GM21515 (cell line): ENCODE data around the gene KCNC1.

Experiments used
- ATAC-seq: cut with Tn5 transposase; IDR thresholded peaks from one replicate; pipeline ENCODE4 v1.9.1; 2021; ENCODE audit not compliant: unreplicated experiment

Gene KCNC1

DNA sequence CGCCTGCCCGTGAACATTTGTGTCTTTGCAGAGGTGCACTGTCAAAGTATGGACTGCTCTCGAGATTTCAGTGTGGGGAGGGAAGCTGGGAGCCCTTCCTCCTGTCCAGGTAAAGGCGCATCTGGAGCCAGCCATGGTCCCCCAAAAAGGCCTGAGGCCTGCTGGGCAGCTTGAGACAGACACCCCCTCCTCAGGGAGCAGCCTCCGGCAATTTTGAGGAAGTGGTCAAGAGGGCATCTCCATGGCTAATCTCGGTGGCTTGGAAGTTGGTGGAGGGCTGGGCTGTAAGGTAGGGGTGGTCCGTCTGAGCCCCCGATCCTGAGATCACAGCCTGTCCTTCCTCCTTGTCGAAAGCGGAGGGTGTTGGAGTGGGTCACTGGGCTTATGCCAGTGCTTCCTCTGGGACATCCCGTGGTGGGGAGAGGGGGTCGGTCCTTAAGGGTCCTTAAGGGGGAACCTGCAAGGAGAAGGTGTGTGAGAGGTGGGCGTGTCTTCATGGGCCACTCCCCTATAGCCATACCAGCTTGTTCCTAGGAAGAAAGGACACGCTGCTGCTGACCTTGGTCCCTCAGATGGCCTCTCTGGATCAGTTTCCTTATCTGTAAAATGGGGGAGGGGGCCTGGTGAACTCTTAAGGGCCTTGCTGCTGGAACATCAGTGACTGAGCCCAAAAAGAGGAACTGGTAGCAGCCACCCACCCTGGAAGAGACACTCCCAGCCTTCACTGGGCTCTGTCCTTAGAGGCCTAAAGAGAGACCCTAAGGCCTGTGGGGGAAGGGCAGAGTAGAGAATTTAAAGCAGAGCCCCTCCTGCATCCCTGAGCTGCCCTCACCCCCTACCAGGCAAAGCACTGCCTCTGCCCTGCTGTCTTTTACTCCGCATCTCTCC lies 2.6 kb downstream of the KCNC1 start:
- no peak for ATAC-seq

DNA sequence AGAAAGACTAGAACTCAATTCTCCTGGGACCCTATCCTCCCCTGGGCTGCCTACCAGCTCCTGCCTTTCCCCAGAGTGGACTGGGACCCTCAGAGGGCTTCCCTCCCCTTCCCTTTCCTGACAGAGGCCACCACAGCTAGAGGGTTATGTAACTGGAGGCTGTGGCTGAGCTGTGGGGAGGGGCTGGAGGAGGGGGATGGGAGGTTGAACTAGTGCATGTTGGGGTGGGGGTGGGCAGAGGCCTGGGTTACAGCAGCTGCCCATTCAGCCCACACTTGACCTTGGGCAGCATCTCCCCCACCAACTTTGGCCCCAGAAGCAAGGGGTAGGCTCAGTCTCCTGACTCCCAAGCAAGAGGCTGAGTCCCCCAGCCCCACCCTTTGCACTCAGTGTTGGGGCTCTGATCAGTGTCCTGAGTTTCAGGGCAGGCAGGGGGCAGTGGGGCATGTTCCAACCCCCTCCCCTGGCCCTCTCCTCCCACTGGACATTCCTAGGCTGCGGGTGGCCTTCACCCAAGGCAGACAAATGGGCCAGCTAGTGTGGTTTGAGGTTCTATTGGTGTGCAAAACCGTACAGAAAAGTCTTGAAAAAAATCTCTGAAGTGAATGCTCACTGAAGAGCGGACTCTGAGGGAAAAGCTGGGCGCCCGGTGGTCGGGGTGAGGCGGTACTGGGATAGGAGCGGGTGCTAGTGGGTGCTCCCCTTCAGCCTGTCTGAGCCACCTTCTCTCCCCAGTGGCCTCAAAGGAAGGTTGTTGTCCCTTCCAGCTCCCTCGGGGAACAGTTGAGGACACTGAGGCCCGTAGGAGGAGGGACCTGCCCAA lies 3.8 kb downstream of the KCNC1 start:
- ATAC-seq: no peak

DNA sequence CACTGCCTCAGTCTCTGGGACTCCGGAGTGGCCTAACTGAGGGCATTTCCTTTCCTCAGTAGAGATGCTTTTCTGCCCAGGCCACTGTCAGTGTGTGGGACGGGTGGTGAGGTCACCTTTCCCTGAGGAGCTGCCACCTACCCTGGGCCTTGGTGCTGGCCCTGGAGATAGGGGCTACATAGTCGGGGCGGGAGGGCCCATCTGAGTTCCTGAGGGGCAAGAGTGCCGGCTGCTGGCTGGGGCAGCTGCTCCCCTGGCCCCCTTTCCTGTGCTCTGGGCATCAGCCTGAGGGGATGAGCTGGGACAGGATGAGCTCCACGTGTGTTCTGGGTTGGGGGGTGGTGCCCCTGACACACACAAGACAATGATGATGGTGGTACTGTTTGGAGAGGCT lies 5.4 kb downstream of the KCNC1 start:
- no peak for ATAC-seq

DNA sequence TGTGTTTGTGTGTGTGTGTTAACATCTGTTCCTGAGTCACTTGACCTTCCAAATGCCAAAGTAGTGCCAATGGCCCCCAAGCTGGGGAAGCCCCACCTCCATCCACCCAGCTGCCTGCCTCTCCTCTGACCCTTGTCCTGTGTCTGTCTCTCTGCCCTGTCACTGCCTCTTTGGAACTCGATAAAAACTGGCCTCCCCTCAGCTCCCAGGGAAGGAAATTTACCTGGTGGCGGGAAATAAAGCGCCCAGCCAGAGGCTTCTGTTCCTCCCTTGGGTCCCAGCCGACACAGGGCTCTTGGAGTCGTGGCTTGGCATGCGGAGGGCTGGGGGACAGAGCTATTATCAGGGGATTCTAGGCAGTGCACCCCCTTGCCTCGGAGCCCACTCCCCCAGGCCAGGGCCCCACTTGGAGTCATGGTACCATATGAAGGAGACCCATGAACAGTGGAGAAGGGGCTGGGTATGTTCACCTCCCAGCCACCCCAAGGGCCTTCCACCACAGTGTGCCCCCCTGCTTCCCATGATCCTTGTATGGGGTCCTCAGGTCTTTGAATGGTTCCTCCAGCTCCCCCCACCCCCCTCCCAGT lies 6.2 kb downstream of the KCNC1 start:
- ATAC-seq: no peak

DNA sequence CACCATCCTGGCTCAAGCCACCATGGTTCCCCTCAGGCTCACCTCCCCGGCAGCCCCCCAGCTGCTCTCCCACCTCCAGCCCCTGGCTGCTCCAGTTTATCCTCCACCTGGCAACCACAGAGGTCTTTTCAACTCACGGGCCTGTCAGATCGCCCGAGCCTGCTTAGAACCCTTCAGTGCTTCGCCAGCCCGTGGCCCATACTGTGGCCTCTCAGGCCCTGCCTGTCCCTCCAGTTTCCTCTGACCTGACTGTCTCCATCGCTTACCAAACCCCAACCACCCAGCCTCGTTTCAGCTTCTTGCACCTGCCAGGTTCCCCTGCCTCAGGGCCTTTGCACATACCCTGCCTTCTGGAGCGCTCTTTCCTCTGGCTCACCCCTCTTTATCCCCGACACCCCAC lies 6.9 kb downstream of the KCNC1 start:
- no peak for ATAC-seq

DNA sequence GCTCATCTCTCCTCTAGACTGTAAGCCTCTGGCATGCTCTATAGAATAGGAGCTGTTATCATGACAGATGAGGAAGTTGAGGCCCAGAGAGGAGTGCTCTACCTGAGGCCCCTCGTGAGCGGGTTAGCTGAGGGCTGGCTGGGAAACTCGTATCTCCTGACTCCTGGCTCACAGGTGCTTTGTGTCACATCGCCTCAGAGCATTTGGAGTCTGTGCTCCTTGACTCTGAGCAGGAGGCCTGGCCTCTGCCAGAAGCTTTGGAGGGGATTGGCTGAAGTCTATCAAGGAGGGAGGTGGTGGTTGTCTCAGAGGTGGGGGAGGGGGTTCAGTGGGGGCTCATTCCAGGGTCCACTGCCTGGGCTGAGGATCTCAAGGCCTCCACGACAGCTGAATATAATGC lies 7.4 kb downstream of the KCNC1 start:
- no peak for ATAC-seq

DNA sequence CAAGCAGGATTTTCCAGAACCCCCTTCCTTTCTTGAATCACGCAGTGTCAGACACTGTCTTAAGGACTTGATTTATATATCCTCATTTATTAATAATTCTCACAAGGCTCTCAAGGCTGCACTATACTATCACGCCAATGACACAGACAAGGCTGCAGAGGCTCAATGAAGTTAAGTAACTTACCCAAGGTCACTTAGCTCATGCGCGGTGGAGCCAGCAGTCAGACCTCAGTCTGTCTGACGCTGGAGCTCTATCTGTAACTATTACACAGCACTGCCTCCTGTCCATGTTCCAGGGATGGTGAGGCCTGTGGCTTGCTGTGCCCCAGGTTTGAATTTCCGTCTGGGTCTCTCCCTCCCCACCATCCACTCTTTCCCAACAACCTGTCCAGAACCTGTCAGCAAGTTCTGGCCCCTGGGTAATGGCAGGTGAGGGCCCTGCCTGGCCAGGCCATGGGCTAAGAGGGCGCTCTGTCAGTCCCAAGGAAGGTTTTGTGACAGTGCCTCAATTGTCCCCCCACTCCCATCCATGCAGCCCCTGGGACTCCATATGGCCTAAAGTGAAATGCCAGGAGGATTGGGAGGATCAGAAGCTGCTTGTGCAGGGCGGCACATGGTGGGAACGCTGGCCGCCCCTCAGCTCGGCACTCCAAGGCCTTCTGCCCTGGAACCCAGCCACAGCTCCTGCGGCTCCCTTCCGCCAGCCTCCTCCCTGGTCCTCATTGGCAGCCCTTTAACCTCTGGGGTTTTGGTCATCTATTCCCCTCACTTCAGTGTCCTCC lies 8.6 kb downstream of the KCNC1 start:
- no peak for ATAC-seq

DNA sequence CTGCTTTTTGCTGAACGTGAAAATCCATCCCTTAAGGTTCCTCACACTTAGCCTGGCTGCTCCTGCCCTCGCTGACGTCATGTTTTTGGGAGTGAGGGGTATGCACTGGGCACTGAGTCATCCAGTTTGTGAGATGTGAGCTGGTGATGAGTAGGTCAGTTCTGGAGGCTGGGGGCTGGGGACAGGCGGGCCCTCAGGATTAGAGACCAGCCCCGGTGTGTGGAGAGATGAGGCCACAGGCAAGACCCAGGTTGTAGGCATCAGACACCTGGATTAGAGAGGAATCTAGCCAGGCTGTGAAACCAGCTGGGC lies 9.2 kb downstream of the KCNC1 start:
- no peak for ATAC-seq

DNA sequence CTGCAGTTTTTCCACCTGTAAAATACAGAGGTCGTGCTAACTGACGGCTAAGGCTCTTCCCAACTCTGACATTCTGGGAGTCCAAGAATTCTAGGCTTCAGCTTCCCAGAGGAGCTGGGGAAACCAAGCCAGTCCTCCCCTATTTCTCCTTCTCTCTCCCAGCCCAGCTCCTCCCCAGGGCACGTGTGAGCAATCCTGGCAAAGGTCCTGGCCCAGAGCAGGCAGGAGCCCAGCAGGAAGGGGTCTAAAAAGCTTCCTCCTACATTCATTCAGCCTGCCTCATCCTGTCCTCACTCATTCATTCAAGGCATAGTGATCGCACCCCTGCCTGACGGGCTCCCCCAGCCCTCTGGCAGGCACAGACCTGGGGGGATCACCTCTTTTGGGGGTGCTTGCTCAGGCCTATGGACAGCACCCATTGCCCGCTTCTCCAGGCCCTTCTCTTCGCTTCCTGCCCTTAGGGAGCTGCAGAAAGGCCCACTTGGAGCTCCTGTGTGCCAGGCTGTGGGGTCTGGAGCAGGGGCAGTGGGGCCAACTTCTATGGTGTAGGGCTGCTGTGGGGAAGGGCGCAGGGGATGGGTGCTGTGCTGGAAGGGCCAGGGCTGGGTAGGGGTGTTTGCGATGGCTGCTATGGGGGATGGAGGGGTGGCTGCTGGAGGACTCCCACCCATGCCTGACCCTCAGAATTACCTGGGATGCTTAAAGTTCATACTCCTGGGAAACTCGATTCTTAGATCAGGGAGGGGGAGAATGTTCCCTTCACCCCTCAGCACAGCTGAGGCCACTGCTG lies 9.8 kb downstream of the KCNC1 start:
- ATAC-seq: no peak

DNA sequence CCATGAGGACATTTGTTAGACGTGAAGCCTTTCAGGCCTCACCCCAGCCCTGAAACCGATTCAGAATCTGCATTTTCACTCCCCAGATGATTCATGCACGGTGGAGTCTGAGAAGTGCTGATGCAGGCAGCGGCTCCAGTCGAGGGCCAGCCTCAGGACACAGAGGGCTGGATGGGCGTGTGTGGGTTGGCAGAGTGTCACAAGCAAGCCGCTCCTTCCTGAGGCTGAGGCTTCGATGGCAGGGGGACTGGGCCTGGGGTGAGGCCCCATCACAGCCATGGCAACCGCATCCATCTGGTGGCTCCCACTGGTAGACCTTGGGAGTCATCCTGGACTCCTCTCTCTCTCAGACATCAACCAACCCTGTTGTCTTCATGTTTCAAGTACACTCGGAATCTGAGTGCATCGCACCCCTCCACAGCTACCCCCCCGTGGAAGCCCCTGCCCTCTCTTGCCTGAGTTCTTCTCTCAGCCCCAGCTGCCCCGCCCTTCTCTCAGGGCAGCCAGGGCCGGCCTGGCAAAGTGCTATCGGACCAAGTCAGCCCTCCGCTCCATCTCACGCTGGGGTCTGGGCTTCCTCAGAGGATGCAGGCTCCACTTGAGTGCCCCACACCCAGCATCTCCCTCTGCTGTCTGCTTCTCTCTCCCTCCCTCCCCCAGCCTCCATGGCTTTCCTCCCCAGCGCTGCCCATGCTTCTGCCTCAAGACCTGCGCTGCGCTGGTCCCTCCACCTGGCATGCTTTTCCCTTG lies 10.6 kb downstream of the KCNC1 start:
- no peak for ATAC-seq

DNA sequence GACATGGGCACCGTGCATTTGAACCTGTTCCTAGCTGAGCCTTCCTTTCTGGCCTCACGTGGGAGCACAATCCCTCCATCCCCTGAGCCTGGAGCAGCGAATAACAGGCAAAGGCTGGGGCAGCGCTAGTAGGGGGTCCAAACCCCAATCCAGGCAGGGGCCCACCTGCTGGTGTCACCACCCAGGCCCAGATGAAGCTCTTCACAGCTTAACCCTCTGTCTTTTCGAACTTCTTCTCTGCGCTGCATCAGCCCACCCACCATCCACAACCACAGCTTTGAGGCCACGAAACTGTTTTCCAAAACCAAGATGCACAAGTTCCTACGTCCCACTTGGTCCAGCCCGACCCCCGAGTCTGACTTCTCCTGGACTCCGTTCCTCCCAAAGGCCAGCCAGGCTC lies 11.5 kb downstream of the KCNC1 start:
- ATAC-seq: no peak

DNA sequence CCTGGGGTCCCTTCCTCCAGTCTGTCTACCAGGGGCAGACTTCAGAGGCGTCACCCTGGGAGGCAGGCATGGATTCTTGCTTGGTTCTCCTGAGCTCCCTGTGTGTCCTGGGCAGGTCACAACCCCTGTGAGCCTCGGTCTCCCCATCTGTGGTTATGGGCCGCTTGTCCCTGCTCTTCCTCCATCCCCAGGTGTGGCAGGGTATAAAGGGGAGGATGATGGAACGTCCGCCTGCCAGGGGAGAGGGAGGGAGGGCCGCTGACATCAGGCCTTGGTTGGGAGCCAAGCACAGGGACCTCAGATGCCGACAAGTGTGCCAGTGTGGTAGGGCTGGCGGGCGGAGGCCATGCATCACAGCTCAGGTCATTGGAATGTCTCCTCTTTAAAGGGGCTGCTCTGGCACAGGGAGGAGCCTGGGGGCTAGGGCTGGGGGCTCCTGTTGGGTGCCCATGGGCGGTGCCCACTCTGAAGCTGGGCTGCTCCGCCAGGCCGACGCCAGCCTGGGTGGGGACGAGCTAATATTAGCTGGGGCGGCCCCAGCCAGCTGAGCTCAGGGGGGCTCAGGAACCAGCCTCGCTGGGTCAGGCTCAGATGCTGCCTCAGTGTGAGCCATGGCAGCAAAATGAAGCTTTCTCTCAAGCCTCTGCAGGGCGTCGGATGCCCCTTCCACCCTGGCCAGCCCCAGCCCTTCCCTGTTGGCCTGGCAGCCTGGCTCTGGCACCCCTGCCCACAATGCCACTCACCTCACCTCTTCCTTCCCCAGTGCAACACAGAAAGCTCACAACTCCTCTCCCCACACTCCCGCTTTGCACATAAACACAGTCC lies 12.8 kb downstream of the KCNC1 start:
- ATAC-seq: no peak

DNA sequence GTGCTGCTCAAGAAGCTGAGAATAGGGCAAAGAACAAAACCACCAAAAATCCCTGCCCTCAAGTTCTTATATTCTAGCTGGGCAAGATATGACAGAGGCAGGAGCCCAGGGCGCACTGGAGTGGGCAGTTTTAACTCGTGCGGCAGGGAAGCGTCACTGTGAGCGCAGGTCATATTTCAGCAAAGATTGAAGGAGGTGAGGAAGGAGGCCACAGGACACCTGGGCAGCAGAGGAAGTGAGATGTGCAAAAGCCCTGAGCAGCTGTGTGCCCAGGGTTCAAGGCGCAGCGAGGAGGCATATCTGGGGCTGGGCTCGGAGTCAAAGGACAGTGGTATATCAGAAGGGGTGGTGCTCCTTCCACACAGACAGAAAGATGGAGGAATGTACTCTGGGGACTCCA lies 13.5 kb downstream of the KCNC1 start:
- ATAC-seq: no peak

DNA sequence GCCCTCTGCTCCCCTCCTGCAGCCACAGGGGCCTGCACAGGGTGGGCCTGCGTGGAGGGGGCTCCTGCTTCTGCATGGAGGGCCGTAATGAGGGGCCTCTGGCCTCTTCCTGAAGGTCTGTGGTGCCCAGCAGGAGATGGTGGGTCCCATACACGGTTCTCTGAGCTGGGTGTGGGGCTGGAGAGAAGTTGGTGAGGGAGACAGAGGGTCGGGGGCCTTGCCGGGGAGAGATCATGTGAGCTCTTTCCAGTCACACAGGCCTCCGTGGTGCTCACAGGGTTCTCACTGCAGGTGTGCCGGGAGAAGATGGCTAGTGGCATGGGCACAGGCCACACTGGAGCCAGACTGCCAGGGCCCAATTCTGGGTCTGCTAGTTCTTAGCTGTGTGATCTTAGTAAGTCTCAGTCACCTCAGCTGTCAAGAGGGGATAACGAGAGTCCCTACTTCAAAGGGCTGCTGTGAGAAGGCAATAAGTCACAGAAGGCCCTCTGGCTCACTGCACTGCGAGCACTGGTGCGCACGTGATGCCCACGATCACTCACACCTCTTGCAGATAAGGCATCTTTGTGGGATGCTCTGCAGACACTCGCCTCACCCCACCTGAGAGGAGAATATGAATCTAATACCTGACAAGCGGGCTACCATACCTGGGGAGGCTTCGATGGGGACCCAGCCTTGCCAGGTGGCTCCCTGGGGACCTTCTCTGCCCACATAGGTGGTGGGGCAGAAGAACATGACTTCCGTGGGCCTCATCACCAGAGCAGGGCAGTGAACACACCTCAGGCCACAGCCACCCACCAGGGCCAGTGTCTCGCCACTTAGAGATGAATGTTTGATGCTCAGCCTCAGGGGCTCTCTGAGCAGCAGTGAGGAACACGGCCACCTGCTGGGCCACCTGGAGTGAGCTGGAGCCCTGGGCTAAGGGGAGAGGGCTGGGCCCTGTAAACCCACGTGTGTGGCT lies 14.5 kb downstream of the KCNC1 start:
- ATAC-seq: no peak

DNA sequence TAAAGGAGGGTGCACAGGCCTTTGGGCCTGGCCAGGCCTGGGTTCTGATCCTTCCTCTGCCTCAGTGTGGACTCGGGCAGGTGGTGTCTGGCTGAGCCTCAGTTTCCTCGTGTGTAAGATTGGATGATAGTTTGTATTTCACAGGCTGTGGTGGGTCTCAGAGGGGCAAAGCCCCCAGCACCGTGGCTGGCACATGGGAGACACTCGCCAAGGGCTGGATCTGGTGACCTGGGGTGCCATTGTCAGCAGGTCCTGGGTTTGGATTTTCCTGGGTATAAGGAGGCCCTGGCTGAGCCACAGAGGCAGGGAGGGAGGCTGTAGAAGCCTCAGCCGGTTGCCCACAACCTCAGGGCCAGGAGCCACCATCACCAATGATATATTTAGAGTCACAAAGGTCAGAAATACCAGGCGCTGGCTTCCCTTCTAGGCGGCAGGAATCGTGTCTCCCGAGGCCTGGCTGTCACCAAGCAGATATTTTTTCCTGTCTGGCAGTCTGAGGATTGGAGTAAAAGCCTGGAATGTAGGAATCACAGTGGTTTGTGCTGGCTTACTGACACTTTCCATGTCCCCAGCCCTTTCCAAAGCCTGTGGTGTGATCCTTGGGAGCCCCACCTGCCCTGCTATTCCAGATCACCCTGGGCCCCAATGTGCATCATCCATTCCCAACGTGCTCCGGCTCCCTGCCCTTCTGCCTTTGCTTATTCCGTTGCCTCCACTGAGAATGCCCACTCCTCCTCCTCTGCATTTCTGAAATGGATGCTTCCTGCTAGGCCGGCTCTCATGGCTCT lies 15.6 kb downstream of the KCNC1 start:
- ATAC-seq: no peak

DNA sequence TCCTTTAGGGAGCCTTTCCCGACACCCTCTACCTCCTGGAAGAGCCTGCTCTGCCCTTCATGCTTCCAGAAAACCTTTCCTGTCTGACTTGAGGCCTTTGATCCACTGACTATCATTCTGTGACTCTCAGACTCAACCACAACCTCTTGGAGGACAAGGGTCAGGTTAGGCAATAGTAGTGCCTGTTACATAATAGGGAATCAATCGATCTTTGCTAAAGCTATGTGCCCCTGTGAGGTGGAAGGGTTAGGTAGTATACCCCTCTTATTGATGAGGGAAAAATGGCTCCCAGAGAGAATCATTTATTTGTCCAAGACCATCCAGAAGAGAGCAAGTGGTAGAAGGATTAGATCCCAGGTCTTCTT lies 16.2 kb downstream of the KCNC1 start:
- ATAC-seq: no peak

DNA sequence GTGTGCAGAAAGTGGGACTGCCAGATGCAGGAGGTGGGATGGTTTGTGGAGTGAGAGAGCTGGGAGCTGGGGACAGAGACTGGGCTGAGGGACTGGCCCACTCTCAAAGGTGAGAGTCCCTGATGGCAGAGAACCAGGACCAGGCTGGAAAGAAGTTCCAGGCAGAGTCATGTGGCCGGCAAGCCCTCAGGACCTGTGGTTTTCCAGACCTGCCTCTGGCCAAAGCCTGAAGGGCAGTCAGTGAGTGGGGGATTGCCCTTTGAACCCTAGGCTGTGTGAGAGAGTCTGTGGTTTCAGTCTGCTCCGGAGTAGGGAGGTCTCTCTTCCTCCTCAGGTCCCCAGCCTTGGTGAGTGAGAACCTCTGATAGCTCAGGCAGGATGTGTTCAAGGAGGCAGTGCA lies 17.0 kb downstream of the KCNC1 start:
- no peak for ATAC-seq
